ENCODE data around the gene NFATC2IP. TPM values are rescaled to one million over a fixed set of nuclear protein-coding genes. Genes with fewer than 3 reads are reported as not detected.
A peak's percentile ranks its signal among the peaks of the same experiment; 100 is the strongest.

NFATC2IP gene
- total RNA-seq, 5 donors from 2014 or later (not counting 1 experiment from before 2014, with no cell fraction given), result 78.5 to 111 (median 100) TPM

GRCh38 chr16:28984619-28985135 is 33.9 kb downstream of the NFATC2IP start, which contains the start of gene LAT:
Gene LAT, plus strand, starts transcription at chr16:28985052. Its CDS starts 366 bp downstream, at chr16:28985418.
- Mint-ChIP-seq H3K4me3 (peak within 1 kb of the TSS; percentile 95 to 99 (median 99)), H3K36me3 (peaks cover 47% of the 10 kb centered on the region), H3K4me1 (peaks cover 46 to 62% (median 54%) of the 10 kb centered on the region in 3 donors), H3K9me3 (peaks cover 0 to 6% (median 5%) of the 10 kb centered on the region in 3 donors), H3K27ac (peak within 1 kb of the TSS; percentile 97 to 98), H3K27me3 (no peaks in the 10 kb centered on the region)
- ATAC-seq (replicated peaks in 1 of 4) (peak; percentile 81 to 84 (median 84)), DNase-seq (peak; percentile 68 to 90 (median 80))
- Histone ChIP-seq H3K9me3 (no peaks in the 10 kb centered on the region), H3K4me1 (ENCODE audit: control insufficient read depth in 1 of 2, extremely low read depth in 1 of 2, insufficient read depth in 2 of 2, low read length in 2 of 2) (peaks cover 27 to 70% of the 10 kb centered on the region in 2 experiments), H3K27me3 (replicated peaks in 1 of 2; ENCODE audit: control insufficient read depth in 2 of 2, extremely low read depth in 1 of 2, insufficient read depth in 2 of 2, low read length in 1 of 2) (no peaks in the 10 kb centered on the region), H3K4me3 (ENCODE audit: control insufficient read depth in 1 of 2, extremely low read depth in 1 of 2, low read length in 1 of 2) (peak within 1 kb of the TSS; percentile 92 to 99), H3K27ac (ENCODE audit: low read length) (peak within 1 kb of the TSS; percentile 90), H3K36me3 (ENCODE audit: control insufficient read depth in 2 of 2, extremely low read depth in 1 of 2, insufficient read depth in 1 of 2, low read length in 1 of 2) (peaks cover 18 to 60% of the 10 kb centered on the region in 2 donors)
- POLR2A ChIA-PET, result interaction anchor here (0.6 to 0.9 kb wide), 7 partner anchors 11 to 1674 kb away, joined by 3 to 12 read pairs (median 3); no protein-coding TSS in a partner anchor
- WGBS (ENCODE audit: insufficient coverage), result 0% methylated on average over 15 of the region's 24 CpGs
- CTCF ChIA-PET, result interaction anchor here (0.6 to 1.2 kb wide), 3 partner anchors 8 to 954 kb away, joined by 3 read pairs; partner anchors contain the start of gene NFATC2IP (in 1 of the 2)

- peaks cover 53 to 69% (median 61%) of the 10 kb centered on the region in 3 donors for H3K4me1 Mint-ChIP-seq
- POLR2A ChIA-PET, result interaction anchor here (0.6 to 0.9 kb wide), 2 partner anchors 12 to 22 kb away, joined by 3 read pairs; no protein-coding TSS in a partner anchor
- DNase-seq, result peak in 7 of 35 experiments; percentile 7 to 43 (median 29)
Observed at GRCh38 chr16:28985211-28986041, 34.7 kb downstream of the NFATC2IP start.

GRCh38 chr16:28986046-28986445 is 35.3 kb downstream of the NFATC2IP start:
- H3K27me3 ChIP-seq (replicated peaks in 1 of 2; ENCODE audit: control insufficient read depth in 2 of 2, extremely low read depth in 1 of 2, insufficient read depth in 2 of 2, low read length in 1 of 2), result no peaks in the 10 kb centered on the region

More at GRCh38 chr16:28985211-28986041, 34.7 kb downstream of the NFATC2IP start:
- H3K36me3 Mint-ChIP-seq, result peaks cover 55% of the 10 kb centered on the region
- 2% methylated on average over 12 of the region's 19 CpGs for WGBS (ENCODE audit: insufficient coverage)
- peak overlapping the region; percentile 95 to 99 (median 99) for H3K4me3 Mint-ChIP-seq
- no peaks in the 10 kb centered on the region for H3K9me3 ChIP-seq
- H3K4me3 ChIP-seq (ENCODE audit: control insufficient read depth in 1 of 2, extremely low read depth in 1 of 2, low read length in 1 of 2), result peak overlapping the region; percentile 92 to 99
- H3K9me3 Mint-ChIP-seq, result peaks cover 0 to 6% (median 5%) of the 10 kb centered on the region in 3 donors
- H3K36me3 ChIP-seq (ENCODE audit: control insufficient read depth in 2 of 2, extremely low read depth in 1 of 2, insufficient read depth in 1 of 2, low read length in 1 of 2), result peaks cover 18 to 65% of the 10 kb centered on the region in 2 donors
- peak overlapping the region; percentile 94 to 98 for H3K27ac Mint-ChIP-seq
- peaks cover 31 to 78% of the 10 kb centered on the region in 2 experiments for H3K4me1 ChIP-seq (ENCODE audit: control insufficient read depth in 1 of 2, extremely low read depth in 1 of 2, insufficient read depth in 2 of 2, low read length in 2 of 2)
- peak; percentile 40 to 45 (median 42) for ATAC-seq (replicated peaks in 1 of 4)
- H3K27me3 Mint-ChIP-seq, result no peaks in the 10 kb centered on the region
- CTCF ChIA-PET, result interaction anchor here in 1 of 2 donors (0.9 to 1.2 kb wide), 2 partner anchors 9 to 35 kb away, joined by 3 read pairs; partner anchors contain the start of gene NFATC2IP
- peak overlapping the region; percentile 65 for H3K27ac ChIP-seq (ENCODE audit: low read length)
- H3K27me3 ChIP-seq (replicated peaks in 1 of 2; ENCODE audit: control insufficient read depth in 2 of 2, extremely low read depth in 1 of 2, insufficient read depth in 2 of 2, low read length in 1 of 2), result no peaks in the 10 kb centered on the region

GRCh38 chr16:28986492-28986891 is 35.8 kb downstream of the NFATC2IP start:
- POLR2A ChIA-PET, result no interaction called here
- Histone ChIP-seq H3K4me1 (ENCODE audit: control insufficient read depth in 1 of 2, extremely low read depth in 1 of 2, insufficient read depth in 2 of 2, low read length in 2 of 2) (peaks cover 31 to 85% of the 10 kb centered on the region in 2 experiments), H3K36me3 (ENCODE audit: control insufficient read depth in 2 of 2, extremely low read depth in 1 of 2, insufficient read depth in 1 of 2, low read length in 1 of 2) (peaks cover 18 to 63% of the 10 kb centered on the region in 2 donors), H3K27ac (ENCODE audit: low read length) (peak overlapping the region; percentile 65), H3K27me3 (replicated peaks in 1 of 2; ENCODE audit: control insufficient read depth in 2 of 2, extremely low read depth in 1 of 2, insufficient read depth in 2 of 2, low read length in 1 of 2) (no peaks in the 10 kb centered on the region), H3K9me3 (no peaks in the 10 kb centered on the region), H3K4me3 (ENCODE audit: control insufficient read depth in 1 of 2, extremely low read depth in 1 of 2, low read length in 1 of 2) (peak overlapping the region; percentile 92 to 99)
- Mint-ChIP-seq H3K36me3 (peaks cover 60% of the 10 kb centered on the region), H3K4me1 (peaks cover 61 to 77% (median 69%) of the 10 kb centered on the region in 3 donors), H3K27me3 (no peaks in the 10 kb centered on the region), H3K4me3 (peak overlapping the region; percentile 95 to 99 (median 99)), H3K27ac (peak overlapping the region; percentile 94 to 98), H3K9me3 (peaks cover 0 to 6% (median 5%) of the 10 kb centered on the region in 3 donors)
- ATAC-seq (replicated peaks in 1 of 4) (no peak), DNase-seq (peak in 2 of 35 experiments; percentile 22 to 35)
- 0% methylated on average over 6 of the region's 13 CpGs for WGBS (ENCODE audit: insufficient coverage)
- CTCF ChIA-PET, result interaction anchor here (0.5 to 1.2 kb wide), 4 partner anchors 9 to 972 kb away, joined by 3 to 5 read pairs (median 4); no protein-coding TSS in a partner anchor

More at GRCh38 chr16:28986046-28986445, 35.3 kb downstream of the NFATC2IP start:
- H3K36me3 Mint-ChIP-seq, result peaks cover 60% of the 10 kb centered on the region
- CTCF ChIA-PET, result no interaction called here
- H3K4me1 ChIP-seq (ENCODE audit: control insufficient read depth in 1 of 2, extremely low read depth in 1 of 2, insufficient read depth in 2 of 2, low read length in 2 of 2), result peaks cover 31 to 83% of the 10 kb centered on the region in 2 experiments
- H3K36me3 ChIP-seq (ENCODE audit: control insufficient read depth in 2 of 2, extremely low read depth in 1 of 2, insufficient read depth in 1 of 2, low read length in 1 of 2), result peaks cover 18 to 67% of the 10 kb centered on the region in 2 donors
- POLR2A ChIA-PET, result no interaction called here
- no peaks in the 10 kb centered on the region for H3K27me3 Mint-ChIP-seq
- peak overlapping the region; percentile 95 to 99 (median 99) for H3K4me3 Mint-ChIP-seq
- H3K9me3 ChIP-seq, result no peaks in the 10 kb centered on the region
- H3K9me3 Mint-ChIP-seq, result peaks cover 0 to 6% (median 5%) of the 10 kb centered on the region in 3 donors
- 10% methylated on average over 2 of the region's 9 CpGs for WGBS (ENCODE audit: insufficient coverage)
- H3K4me1 Mint-ChIP-seq, result peaks cover 57 to 74% (median 67%) of the 10 kb centered on the region in 3 donors
- peak in 1 of 35 experiments; percentile 38 for DNase-seq
- no peak for ATAC-seq (replicated peaks in 1 of 4)
- H3K4me3 ChIP-seq (ENCODE audit: control insufficient read depth in 1 of 2, extremely low read depth in 1 of 2, low read length in 1 of 2), result peak overlapping the region; percentile 92 to 99
- peak overlapping the region; percentile 65 for H3K27ac ChIP-seq (ENCODE audit: low read length)
- peak overlapping the region; percentile 94 to 98 for H3K27ac Mint-ChIP-seq

GRCh38 chr16:28987170-28987853 is 36.6 kb downstream of the NFATC2IP start:
- peak overlapping the region; percentile 65 for H3K27ac ChIP-seq (ENCODE audit: low read length)
- H3K36me3 ChIP-seq (ENCODE audit: control insufficient read depth in 2 of 2, extremely low read depth in 1 of 2, insufficient read depth in 1 of 2, low read length in 1 of 2), result peaks cover 14 to 58% of the 10 kb centered on the region in 2 donors
- WGBS (ENCODE audit: insufficient coverage), result 23% methylated on average over 1 of the region's 4 CpGs
- CTCF ChIA-PET, result interaction anchor here (0.6 to 1.2 kb wide), 5 partner anchors 9 to 971 kb away, joined by 3 to 4 read pairs (median 3); no protein-coding TSS in a partner anchor
- H3K27me3 ChIP-seq (replicated peaks in 1 of 2; ENCODE audit: control insufficient read depth in 2 of 2, extremely low read depth in 1 of 2, insufficient read depth in 2 of 2, low read length in 1 of 2), result no peaks in the 10 kb centered on the region
- peak overlapping the region; percentile 94 to 98 for H3K27ac Mint-ChIP-seq
- H3K4me3 ChIP-seq (ENCODE audit: control insufficient read depth in 1 of 2, extremely low read depth in 1 of 2, low read length in 1 of 2), result peak overlapping the region; percentile 92 to 99
- peaks cover 62 to 78% (median 67%) of the 10 kb centered on the region in 3 donors for H3K4me1 Mint-ChIP-seq
- H3K36me3 Mint-ChIP-seq, result peaks cover 52% of the 10 kb centered on the region
- no peak for DNase-seq
- H3K4me3 Mint-ChIP-seq, result peak overlapping the region; percentile 95 to 99 (median 99)
- no peaks in the 10 kb centered on the region for H3K27me3 Mint-ChIP-seq
- POLR2A ChIA-PET, result interaction anchor here (0.7 to 1.0 kb wide), 4 partner anchors 19 to 163 kb away, joined by 4 read pairs; no protein-coding TSS in a partner anchor
- peaks cover 0 to 6% (median 5%) of the 10 kb centered on the region in 3 donors for H3K9me3 Mint-ChIP-seq
- no peaks in the 10 kb centered on the region for H3K9me3 ChIP-seq
- H3K4me1 ChIP-seq (ENCODE audit: control insufficient read depth in 1 of 2, extremely low read depth in 1 of 2, insufficient read depth in 2 of 2, low read length in 2 of 2), result peaks cover 31 to 81% of the 10 kb centered on the region in 2 experiments
- ATAC-seq (replicated peaks in 1 of 4), result no peak

Data from T-cell (primary cell).